IMR-90 (cell line): ENCODE measurements around the gene WNT2B. TPM values are rescaled to one million over a fixed set of nuclear protein-coding genes. Genes with fewer than 3 reads are reported as not detected.

Experiments
- ATAC-seq: fragments of 200-7000 bp; cut with Tn5 transposase; 2 replicates; pipeline ENCODE4 v1.9.1; 2020; ENCODE audit warnings: low read depth, mild to moderate bottlenecking, moderate library complexity
- BruUV-seq: library from RNA; stranded (reverse); fragments of 400-500 nt; replicated peaks from 2 replicates; lab custom pipeline; 2021; lab: Mats Ljungman, UMichigan
- CTCF ChIA-PET: fragments of 300-600 bp; formaldehyde crosslinking; extraction: SDS; loops from one replicate; lab custom pipeline; 2021; ENCODE audit warnings: antibody characterized with exemption; lab: Yijun Ruan, JAX
- POLR2A ChIA-PET: fragments of 300-600 bp; sonication (Branson Sonifier 250); formaldehyde crosslinking; loops from one replicate; lab custom pipeline; 2022; ENCODE audit warnings: antibody characterized with exemption; ENCODE audit not compliant: unreplicated experiment; lab: Charles Lee
- DNase-seq: peaks from one replicate; pipeline ENCODE4 v3.0.0; 2013
- H2AFZ ChIP-seq: replicated peaks from 2 replicates; pipeline ENCODE3; 2013; ENCODE audit warnings: low read length, mild to moderate bottlenecking; ENCODE audit not compliant: poor library complexity
- H2AK5ac ChIP-seq: 2 replicates; pipeline ENCODE4 v1.6.1; 2013; ENCODE audit warnings: low read depth, low read length, inconsistent platforms
- H2AK9ac ChIP-seq: replicated peaks from 2 replicates; pipeline ENCODE3; 2013; ENCODE audit warnings: mild to moderate bottlenecking, low read depth, low read length, moderate library complexity; ENCODE audit not compliant: poor library complexity
- H2BK120ac ChIP-seq: 2 replicates; pipeline ENCODE4 v1.6.1; 2013; ENCODE audit warnings: low read depth, low read length, inconsistent platforms
- H2BK15ac ChIP-seq: 3 replicates; pipeline ENCODE4 v1.6.1; 2013; ENCODE audit warnings: low read depth, low read length, inconsistent platforms
- H2BK20ac ChIP-seq: 2 replicates; pipeline ENCODE4 v1.6.1; 2013; ENCODE audit warnings: low read depth, mild to moderate bottlenecking, inconsistent platforms, low read length, moderate library complexity
- H2BK5ac ChIP-seq: 2 replicates; pipeline ENCODE4 v1.6.1; 2013; ENCODE audit warnings: mild to moderate bottlenecking, low read depth, low read length, inconsistent platforms; ENCODE audit not compliant: poor library complexity, severe bottlenecking
- H3K14ac ChIP-seq: replicated peaks from 2 replicates; pipeline ENCODE4 v1.6.1; 2013; ENCODE audit warnings: low read depth, low read length, inconsistent platforms
- H3K18ac ChIP-seq: 2 replicates; pipeline ENCODE4 v1.6.1; 2013; ENCODE audit warnings: low read depth, low read length, control low read depth
- H3K23ac ChIP-seq: 2 replicates; pipeline ENCODE4 v1.6.1; 2013; ENCODE audit warnings: low read depth, low read length, inconsistent platforms
- H3K27ac ChIP-seq: 2 replicates; pipeline ENCODE4 v1.5.1; 2013; ENCODE audit warnings: mild to moderate bottlenecking, control low read depth, low read length; ENCODE audit not compliant: insufficient read depth
- H3K27me3 ChIP-seq: 2 replicates; pipeline ENCODE4 v1.6.1; 2013; ENCODE audit warnings: low read length; ENCODE audit not compliant: control insufficient read depth, insufficient read depth
- H3K36me3 ChIP-seq: 2 replicates; pipeline ENCODE4 v1.6.1; 2013; ENCODE audit warnings: low read length, mixed read lengths; ENCODE audit not compliant: control insufficient read depth, insufficient read depth
- H3K4ac ChIP-seq: 2 replicates; pipeline ENCODE4 v1.6.1; 2013; ENCODE audit warnings: low read depth, low read length, inconsistent platforms
- H3K4me1 ChIP-seq: 2 replicates; pipeline ENCODE4 v1.6.1; 2013; ENCODE audit warnings: low read length, mixed read lengths; ENCODE audit not compliant: control insufficient read depth, insufficient read depth
- H3K4me2 ChIP-seq: 2 replicates; pipeline ENCODE4 v1.6.1; 2013; ENCODE audit warnings: low read depth, mild to moderate bottlenecking, control low read depth, low read length, moderate library complexity
- H3K4me3 ChIP-seq: 2 replicates; pipeline ENCODE4 v1.5.1; 2013; ENCODE audit warnings: low read depth, mild to moderate bottlenecking, control low read depth, low read length, moderate library complexity; ENCODE audit not compliant: insufficient read depth
- H3K56ac ChIP-seq: 2 replicates; pipeline ENCODE4 v1.6.1; 2013; ENCODE audit warnings: low read length, inconsistent platforms; ENCODE audit not compliant: insufficient read depth; ENCODE audit errors: extremely low read depth
- H3K79me1 ChIP-seq, 2 experiments: 2 replicates each; pipeline ENCODE4 v1.6.1; 2013; ENCODE audit warnings: low read length in 2 of 2, inconsistent platforms in 1 of 2, low read depth in 1 of 2
- H3K9ac ChIP-seq: 2 replicates; pipeline ENCODE4 v1.6.1; 2013; ENCODE audit warnings: low read depth, low read length, control low read depth
- H3K9me1 ChIP-seq: 2 replicates; pipeline ENCODE4 v1.6.1; 2013; ENCODE audit warnings: low read length, inconsistent platforms; ENCODE audit not compliant: insufficient read depth
- H3K9me3 ChIP-seq: 2 replicates; pipeline ENCODE4 v1.6.1; 2013; ENCODE audit warnings: low read length; ENCODE audit not compliant: control insufficient read depth, insufficient read depth
- H4K20me1 ChIP-seq: 2 replicates; pipeline ENCODE4 v1.6.1; 2013; ENCODE audit warnings: low read length, inconsistent platforms; ENCODE audit not compliant: insufficient read depth
- H4K5ac ChIP-seq: 2 replicates; pipeline ENCODE4 v1.6.1; 2013; ENCODE audit warnings: mild to moderate bottlenecking, low read depth, low read length, control low read depth
- H4K8ac ChIP-seq, 2 experiments: 2 replicates each; pipeline ENCODE4 v1.6.1; 2013; ENCODE audit warnings: low read depth in 2 of 2, low read length in 2 of 2, control low read depth in 1 of 2, inconsistent platforms in 1 of 2
- H4K91ac ChIP-seq: 2 replicates; pipeline ENCODE4 v1.6.1; 2013; ENCODE audit warnings: low read depth, low read length, inconsistent platforms; ENCODE audit not compliant: insufficient read depth
- BHLHE40 ChIP-seq: fragments of 150-350 bp; IDR thresholded peaks from 2 replicates; pipeline ENCODE4 v1.6.1; 2016; ENCODE audit warnings: mild to moderate bottlenecking, low read depth, low read length
- CEBPB ChIP-seq: IDR thresholded peaks from 2 replicates; pipeline ENCODE4 v1.6.1; 2012; ENCODE audit warnings: low read depth, low read length, improper control_type of control experiment
- CHD1 ChIP-seq: IDR thresholded peaks from 2 replicates; pipeline ENCODE4 v1.6.1; 2012; ENCODE audit warnings: low read depth, low read length, improper control_type of control experiment
- FOS ChIP-seq: fragments of 150-350 bp; IDR thresholded peaks from 2 replicates; pipeline ENCODE4 v1.6.1; 2016; ENCODE audit warnings: low read depth, low read length
- MAFK ChIP-seq: IDR thresholded peaks from 2 replicates; pipeline ENCODE4 v1.6.1; 2012; ENCODE audit warnings: low read depth, low read length, improper control_type of control experiment
- MAZ ChIP-seq: IDR thresholded peaks from 2 replicates; pipeline ENCODE4 v1.6.1; 2012; ENCODE audit warnings: low read depth, mild to moderate bottlenecking, low read length, improper control_type of control experiment, moderate library complexity, borderline replicate concordance
- MXI1 ChIP-seq: IDR thresholded peaks from 2 replicates; pipeline ENCODE4 v1.6.1; 2012; ENCODE audit warnings: low read depth, mild to moderate bottlenecking, low read length, moderate library complexity, borderline replicate concordance
- NFE2L2 ChIP-seq: fragments of 150-350 bp; IDR thresholded peaks from 2 replicates; pipeline ENCODE4 v1.6.1; 2016; ENCODE audit warnings: low read depth, mild to moderate bottlenecking, low read length
- POLR2A ChIP-seq: IDR thresholded peaks from 2 replicates; pipeline ENCODE4 v1.6.1; 2012; ENCODE audit warnings: mild to moderate bottlenecking, low read depth, low read length
- RAD21 ChIP-seq: IDR thresholded peaks from 2 replicates; pipeline ENCODE4 v1.6.1; 2012; ENCODE audit warnings: low read length, improper control_type of control experiment
- RCOR1 ChIP-seq: IDR thresholded peaks from 2 replicates; pipeline ENCODE4 v1.6.1; 2012; ENCODE audit warnings: mild to moderate bottlenecking, low read length, improper control_type of control experiment; ENCODE audit not compliant: insufficient replicate concordance
- RFX5 ChIP-seq: IDR thresholded peaks from 2 replicates; pipeline ENCODE4 v1.8.0; 2012; ENCODE audit warnings: low read depth, mild to moderate bottlenecking, low read length, moderate library complexity
- SMC3 ChIP-seq: fragments of 150-350 bp; IDR thresholded peaks from 2 replicates; pipeline ENCODE4 v1.6.1; 2016; ENCODE audit warnings: low read depth, mild to moderate bottlenecking, antibody characterized with exemption, low read length, moderate library complexity
- dilution Hi-C: fragments of 300-500 bp; cut with HindIII; formaldehyde crosslinking; loops from one replicate; pipeline ENCODE4 v1.14.3; 2018; ENCODE audit warnings: low sequenced_read_pairs; ENCODE audit not compliant: unreplicated experiment
- in situ Hi-C: fragments of 300-500 bp; cut with MboI; formaldehyde crosslinking; loops from 3 replicates; pipeline ENCODE4 v1.14.3; 2019; ENCODE audit warnings: low sequenced_read_pairs, inconsistent platforms, mixed read lengths
- intact Hi-C: fragments of 100-400 bp; cut with micrococcal nuclease; formaldehyde crosslinking; loops from 2 replicates; pipeline ENCODE4 v1.10.0; 2022
- polyA plus RNA-seq, 3 experiments: library from polyadenylated mRNA; depleted of rRNA; stranded (reverse); fragments of >200 nt; gene quantifications; 2 replicates each; pipeline ENCODE4 v1.2.3, GENCODE V29; 2012; ENCODE audit warnings: low replicate concordance in 1 of 3
- total RNA-seq: library from RNA; depleted of rRNA; stranded (reverse); fragments of >200 nt; gene quantifications from 2 replicates; pipeline ENCODE4 v1.2.3, GENCODE V29; 2012
- TF ChIP-seq, protein P1 (sequence below): fragments of 150-350 bp; IDR thresholded peaks from 2 replicates; pipeline ENCODE4 v1.6.1; 2017; ENCODE audit warnings: mild to moderate bottlenecking, antibody characterized with exemption, low read length, low read depth
- TF ChIP-seq, protein P2 (sequence below): conservative IDR thresholded peaks from 2 replicates; pipeline ENCODE4 v1.5.1; 2012; ENCODE audit warnings: mild to moderate bottlenecking, low read depth, low read length, improper control_type of control experiment
- TF ChIP-seq, protein P3 (sequence below): fragments of 150-350 bp; IDR thresholded peaks from 2 replicates; pipeline ENCODE4 v1.6.1; 2016; ENCODE audit warnings: low read depth, mild to moderate bottlenecking, low read length, moderate library complexity, borderline replicate concordance

WNT2B gene
- total and polyA plus RNA-seq, 2 of the 4 experiments (the other 2 are of a cell fraction): 0.50 to 0.54 TPM

DNA sequence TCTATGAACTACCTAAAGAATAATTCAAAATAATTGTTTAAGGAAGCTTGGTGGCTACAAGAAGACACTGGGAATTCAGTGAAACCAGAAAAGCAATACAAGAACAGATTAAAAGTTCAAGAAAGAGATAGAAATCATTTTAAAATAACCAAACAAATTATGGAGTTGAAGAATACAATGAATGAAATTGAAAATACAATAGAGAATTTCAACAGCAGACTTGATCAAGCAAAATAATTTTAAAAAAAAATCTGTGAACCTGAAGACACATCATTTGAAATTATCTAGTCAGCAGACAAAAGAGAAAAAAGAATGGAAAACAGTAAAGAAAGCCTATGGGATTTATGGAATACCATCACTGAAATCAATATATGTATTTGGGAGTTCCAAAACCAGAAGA, 31.2 kb upstream of the WNT2B start:
- no peak for ATAC-seq
- H3K79me1 ChIP-seq: no peaks in the 10 kb centered on the region
- H3K4me2 ChIP-seq: no peak overlapping the region
- dilution Hi-C loops: no loop called here
- no peak overlapping the region for H2BK120ac ChIP-seq
- no peak overlapping the region for H3K56ac ChIP-seq
- H4K8ac ChIP-seq: no peak overlapping the region
- H3K9me1 ChIP-seq: no peaks in the 10 kb centered on the region
- TF ChIP-seq SMC3 (no peak), MXI1 (no peak), FOS (no peak), NFE2L2 (no peak), BHLHE40 (no peak), POLR2A (no peak), MAZ (no peak), CHD1 (no peak), CEBPB (no peak), MAFK (no peak), RFX5 (no peak), RAD21 (no peak), RCOR1 (no peak)
- TF ChIP-seq, protein P1, sequence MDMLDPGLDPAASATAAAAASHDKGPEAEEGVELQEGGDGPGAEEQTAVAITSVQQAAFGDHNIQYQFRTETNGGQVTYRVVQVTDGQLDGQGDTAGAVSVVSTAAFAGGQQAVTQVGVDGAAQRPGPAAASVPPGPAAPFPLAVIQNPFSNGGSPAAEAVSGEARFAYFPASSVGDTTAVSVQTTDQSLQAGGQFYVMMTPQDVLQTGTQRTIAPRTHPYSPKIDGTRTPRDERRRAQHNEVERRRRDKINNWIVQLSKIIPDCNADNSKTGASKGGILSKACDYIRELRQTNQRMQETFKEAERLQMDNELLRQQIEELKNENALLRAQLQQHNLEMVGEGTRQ: no peak
- TF ChIP-seq, protein P2, sequence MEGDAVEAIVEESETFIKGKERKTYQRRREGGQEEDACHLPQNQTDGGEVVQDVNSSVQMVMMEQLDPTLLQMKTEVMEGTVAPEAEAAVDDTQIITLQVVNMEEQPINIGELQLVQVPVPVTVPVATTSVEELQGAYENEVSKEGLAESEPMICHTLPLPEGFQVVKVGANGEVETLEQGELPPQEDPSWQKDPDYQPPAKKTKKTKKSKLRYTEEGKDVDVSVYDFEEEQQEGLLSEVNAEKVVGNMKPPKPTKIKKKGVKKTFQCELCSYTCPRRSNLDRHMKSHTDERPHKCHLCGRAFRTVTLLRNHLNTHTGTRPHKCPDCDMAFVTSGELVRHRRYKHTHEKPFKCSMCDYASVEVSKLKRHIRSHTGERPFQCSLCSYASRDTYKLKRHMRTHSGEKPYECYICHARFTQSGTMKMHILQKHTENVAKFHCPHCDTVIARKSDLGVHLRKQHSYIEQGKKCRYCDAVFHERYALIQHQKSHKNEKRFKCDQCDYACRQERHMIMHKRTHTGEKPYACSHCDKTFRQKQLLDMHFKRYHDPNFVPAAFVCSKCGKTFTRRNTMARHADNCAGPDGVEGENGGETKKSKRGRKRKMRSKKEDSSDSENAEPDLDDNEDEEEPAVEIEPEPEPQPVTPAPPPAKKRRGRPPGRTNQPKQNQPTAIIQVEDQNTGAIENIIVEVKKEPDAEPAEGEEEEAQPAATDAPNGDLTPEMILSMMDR: no peak
- TF ChIP-seq, protein P3, sequence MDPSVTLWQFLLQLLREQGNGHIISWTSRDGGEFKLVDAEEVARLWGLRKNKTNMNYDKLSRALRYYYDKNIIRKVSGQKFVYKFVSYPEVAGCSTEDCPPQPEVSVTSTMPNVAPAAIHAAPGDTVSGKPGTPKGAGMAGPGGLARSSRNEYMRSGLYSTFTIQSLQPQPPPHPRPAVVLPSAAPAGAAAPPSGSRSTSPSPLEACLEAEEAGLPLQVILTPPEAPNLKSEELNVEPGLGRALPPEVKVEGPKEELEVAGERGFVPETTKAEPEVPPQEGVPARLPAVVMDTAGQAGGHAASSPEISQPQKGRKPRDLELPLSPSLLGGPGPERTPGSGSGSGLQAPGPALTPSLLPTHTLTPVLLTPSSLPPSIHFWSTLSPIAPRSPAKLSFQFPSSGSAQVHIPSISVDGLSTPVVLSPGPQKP: no peak
- H3K27ac ChIP-seq: no peak overlapping the region
- H4K91ac ChIP-seq: no peak overlapping the region
- no peak overlapping the region for H2AFZ ChIP-seq
- no peak overlapping the region for H4K5ac ChIP-seq
- no peaks in the 10 kb centered on the region for H3K4me1 ChIP-seq
- POLR2A ChIA-PET: no interaction called here
- no peaks in the 10 kb centered on the region for H3K27me3 ChIP-seq
- no peak overlapping the region for H2BK15ac ChIP-seq
- H3K23ac ChIP-seq: no peak overlapping the region
- H3K9me3 ChIP-seq: peaks cover 17% of the 10 kb centered on the region
- in situ Hi-C loops: no loop called here
- CTCF ChIA-PET: no interaction called here
- H3K9ac ChIP-seq: no peak overlapping the region
- H3K14ac ChIP-seq: no peak overlapping the region
- no peak overlapping the region for H2BK5ac ChIP-seq
- H2AK5ac ChIP-seq: no peak overlapping the region
- H4K20me1 ChIP-seq: no peaks in the 10 kb centered on the region; the same call in 1 of the 2 replicates
- no peak overlapping the region for H2AK9ac ChIP-seq
- no peak overlapping the region for H3K18ac ChIP-seq
- no peak for DNase-seq
- H3K36me3 ChIP-seq: 0 out of 2 replicates have a peak, but pooled peaks cover 1% of the 10 kb centered on the region
- H2BK20ac ChIP-seq: no peak overlapping the region
- H3K4ac ChIP-seq: no peak overlapping the region
- intact Hi-C loops: no loop called here
- H3K4me3 ChIP-seq: no peak overlapping the region
- no TSS peak for BruUV-seq
